Measurements from ENCODE around the gene ADM.

DNA sequence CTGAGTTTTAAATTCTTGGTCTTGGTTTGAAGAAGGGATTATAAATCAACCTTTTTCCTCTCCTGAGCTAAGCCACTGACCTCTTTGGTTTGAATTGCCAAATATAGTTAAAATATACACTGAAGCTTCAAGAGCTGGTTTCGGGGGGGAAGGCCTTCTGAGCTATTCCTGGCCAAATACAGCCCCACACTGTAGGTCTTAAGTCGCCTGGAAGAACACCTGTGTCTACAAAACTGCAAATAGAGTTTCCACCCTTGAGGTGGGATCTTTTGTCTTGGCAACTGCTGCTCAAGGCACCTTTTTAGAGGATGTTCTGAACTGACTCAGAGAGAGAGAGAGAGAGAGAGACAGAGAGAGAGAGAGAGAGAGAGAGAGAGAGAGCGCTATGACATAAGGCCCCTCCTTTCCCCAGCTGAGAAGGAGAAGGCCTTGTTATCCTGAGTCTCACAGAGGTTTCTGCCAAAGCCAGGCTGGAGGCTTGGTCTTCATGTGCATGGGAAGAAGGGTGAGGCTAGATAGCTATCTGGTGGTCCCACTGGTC, 5.5 kb downstream of the ADM start:
- TF ChIP-seq CTCF (IDR thresholded peaks at IDR 0.05), result no peak
- no peak for TF ChIP-seq POLR2A (IDR thresholded peaks at IDR 0.05)
